Measurements from ENCODE around the gene LIN7C.
A peak's percentile ranks its signal among the peaks of the same experiment; 100 is the strongest.

Gene LIN7C

GRCh38 chr11:27512238-27512637, 5.7 kb upstream of the LIN7C start:
- peaks cover 5 to 6% of the 10 kb centered on the region in 2 experiments for H3K4me1 ChIP-seq (ENCODE audit: control insufficient read depth in 1 of 2, insufficient read depth in 1 of 2, low read depth in 1 of 2, low read length in 1 of 2)
- no peak overlapping the region for H3K4me3 ChIP-seq (ENCODE audit: low read depth in 1 of 2, low read length in 1 of 2)
- no peak for TF ChIP-seq CTCF (IDR thresholded peaks at IDR 0.05)
- no peaks in the 10 kb centered on the region for H3K36me3 ChIP-seq
- H3K27ac ChIP-seq = no peak overlapping the region
- H3K9me3 ChIP-seq = no peaks in the 10 kb centered on the region
- H3K27me3 ChIP-seq = no peaks in the 10 kb centered on the region

- no peaks in the 10 kb centered on the region for H3K36me3 ChIP-seq
- H3K27ac ChIP-seq = no peak overlapping the region
- no peak for TF ChIP-seq CTCF (IDR thresholded peaks at IDR 0.05)
- H3K27me3 ChIP-seq = no peaks in the 10 kb centered on the region
- H3K4me1 ChIP-seq (ENCODE audit: control insufficient read depth in 1 of 2, insufficient read depth in 1 of 2, low read depth in 1 of 2, low read length in 1 of 2) = peaks cover 18 to 20% of the 10 kb centered on the region in 2 experiments
- no peaks in the 10 kb centered on the region for H3K9me3 ChIP-seq
- H3K4me3 ChIP-seq (ENCODE audit: low read depth in 1 of 2, low read length in 1 of 2) = no peak overlapping the region
Observed at GRCh38 chr11:27509908-27510307, 3.3 kb upstream of the LIN7C start.

GRCh38 chr11:27507557-27508322, 1.2 kb upstream of the LIN7C start:
- Histone ChIP-seq H3K4me3 (ENCODE audit: low read depth in 1 of 2, low read length in 1 of 2) (peak overlapping the region in 1 of 2 experiments; percentile 97), H3K4me1 (ENCODE audit: control insufficient read depth in 1 of 2, insufficient read depth in 1 of 2, low read depth in 1 of 2, low read length in 1 of 2) (peaks cover 18 to 20% of the 10 kb centered on the region in 2 experiments), H3K27me3 (no peaks in the 10 kb centered on the region), H3K36me3 (no peaks in the 10 kb centered on the region), H3K9me3 (no peaks in the 10 kb centered on the region), H3K27ac (no peak overlapping the region)
- no peak for TF ChIP-seq CTCF (IDR thresholded peaks at IDR 0.05)

- H3K36me3 ChIP-seq = peaks cover 8% of the 10 kb centered on the region
- peak overlapping the region; percentile 74 for H3K27ac ChIP-seq
- peaks cover 18 to 20% of the 10 kb centered on the region in 2 experiments for H3K4me1 ChIP-seq (ENCODE audit: control insufficient read depth in 1 of 2, insufficient read depth in 1 of 2, low read depth in 1 of 2, low read length in 1 of 2)
- H3K9me3 ChIP-seq = no peaks in the 10 kb centered on the region
- H3K27me3 ChIP-seq = no peaks in the 10 kb centered on the region
- no peak for TF ChIP-seq CTCF (IDR thresholded peaks at IDR 0.05)
- H3K4me3 ChIP-seq (ENCODE audit: low read depth in 1 of 2, low read length in 1 of 2) = peak overlapping the region; percentile 77 to 97
Observed at GRCh38 chr11:27505781-27506180, 788 bp downstream of the LIN7C start.

- H3K36me3 ChIP-seq = peaks cover 19% of the 10 kb centered on the region
- no peak for TF ChIP-seq CTCF (IDR thresholded peaks at IDR 0.05)
- H3K27me3 ChIP-seq = no peaks in the 10 kb centered on the region
- no peaks in the 10 kb centered on the region for H3K9me3 ChIP-seq
- H3K4me1 ChIP-seq (ENCODE audit: control insufficient read depth in 1 of 2, insufficient read depth in 1 of 2, low read depth in 1 of 2, low read length in 1 of 2) = peaks cover 16% of the 10 kb centered on the region in 2 experiments
- H3K4me3 ChIP-seq (ENCODE audit: low read depth in 1 of 2, low read length in 1 of 2) = no peak overlapping the region
- H3K27ac ChIP-seq = no peak overlapping the region
Observed at GRCh38 chr11:27504205-27504604, 2.4 kb downstream of the LIN7C start.

All from neutrophil (primary cell).